A549 (cell line): ENCODE measurements around the gene OPA1. TPM values are rescaled to one million over a fixed set of nuclear protein-coding genes. Genes with fewer than 3 reads are reported as not detected.

Experiments
- ATAC-seq, 2 experiments: fragments of 200-7000 bp in 1 of 2; fragments of >200 bp in 1 of 2; cut with Nextera tagmentation in 1 of 2; cut with Tn5 transposase in 1 of 2; 3 replicates each; pipeline versions ENCODE4 v1.8.0 to v1.9.1; 2018 to 2020; ENCODE audit warnings: mild to moderate bottlenecking in 1 of 2, moderate library complexity in 1 of 2
- CTCF ChIA-PET: fragments of 300-600 bp; sonication (Branson Sonifier 250); formaldehyde crosslinking; extraction: SDS; loops from one replicate; lab custom pipeline; 2021; ENCODE audit warnings: antibody characterized with exemption, inconsistent platforms; lab: Yijun Ruan, JAX
- POLR2A ChIA-PET: fragments of 350-600 bp; formaldehyde crosslinking; extraction: SDS; loops from one replicate; lab custom pipeline; 2021; ENCODE audit warnings: antibody characterized with exemption, inconsistent platforms; lab: Yijun Ruan, JAX
- DNase-seq, 2 experiments: peaks; one replicate each; pipeline versions ENCODE4 v3.0.0 to v3.0.0-alpha.2; 2011 to 2016; ENCODE audit warnings: low read depth in 1 of 2, low spot score in 1 of 2
- FAIRE-seq: peaks from 2 replicates; lab custom pipeline; 2011; peaks lifted over from hg19 to GRCh38; lab: Jason Lieb, UNC
- H3K27ac ChIP-seq, 2 experiments: fragments of >200 bp; sonication (Bioruptor Twin); formaldehyde crosslinking; 3 replicates each; pipeline ENCODE4 v1.5.1; 2016 to 2017
- H3K4me1 ChIP-seq: fragments of >200 bp; sonication (Bioruptor Twin); formaldehyde crosslinking; 3 replicates; pipeline ENCODE4 v1.6.1; 2016
- H3K4me2 ChIP-seq: fragments of >200 bp; sonication (Bioruptor Twin); formaldehyde crosslinking; 3 replicates; pipeline ENCODE4 v1.6.1; 2016
- H3K4me3 ChIP-seq: fragments of >200 bp; sonication (Bioruptor Twin); formaldehyde crosslinking; 3 replicates; pipeline ENCODE4 v1.5.1; 2016
- H3K9me3 ChIP-seq: fragments of >200 bp; sonication (Bioruptor Twin); formaldehyde crosslinking; 3 replicates; pipeline ENCODE4 v1.6.1; 2016
- ATOH8 ChIP-seq: fragments of 250-450 bp; sonication (Bioruptor Pico); IDR thresholded peaks from 2 replicates; pipeline ENCODE4 v1.5.0; 2020; ENCODE audit warnings: low read depth, mild to moderate bottlenecking, moderate library complexity
- BCL3 ChIP-seq: fragments of >200 bp; sonication (Bioruptor Twin); formaldehyde crosslinking; IDR thresholded peaks from 3 replicates; pipeline ENCODE4 v1.6.1; 2016
- BHLHE40 ChIP-seq: IDR thresholded peaks from 2 replicates; pipeline ENCODE4 v1.6.1; 2012; ENCODE audit warnings: low read depth, low read length, inconsistent platforms
- CBX2 ChIP-seq: fragments of 200-600 bp; sonication (generic); IDR thresholded peaks from 2 replicates; pipeline ENCODE4 v1.6.1; 2016; ENCODE audit warnings: low read depth, mild to moderate bottlenecking, borderline replicate concordance
- CBX8 ChIP-seq: fragments of 200-600 bp; sonication (generic); IDR thresholded peaks from 2 replicates; pipeline ENCODE4 v1.6.1; 2016
- CEBPB ChIP-seq, 2 experiments: fragments of >200 bp in 1 of 2; sonication (Bioruptor Twin) in 1 of 2; formaldehyde crosslinking in 1 of 2; IDR thresholded peaks; 2 replicates each; pipeline ENCODE4 v1.6.1; 2012 to 2016
- CTCF ChIP-seq: fragments of >200 bp; sonication (Bioruptor Twin); formaldehyde crosslinking; IDR thresholded peaks from 3 replicates; pipeline ENCODE4 v1.5.1; 2016
- E2F6 ChIP-seq: IDR thresholded peaks from 2 replicates; pipeline ENCODE4 v1.6.1; 2012; ENCODE audit warnings: low read depth, borderline replicate concordance
- ELK1 ChIP-seq: fragments of 150-350 bp; IDR thresholded peaks from 2 replicates; pipeline ENCODE4 v1.6.1; 2014; ENCODE audit warnings: low read depth, mild to moderate bottlenecking, low read length
- FOSL2 ChIP-seq, 2 experiments: fragments of 450-650 bp in 1 of 2; fragments of >200 bp in 1 of 2; sonication (Bioruptor Twin) in 1 of 2; formaldehyde crosslinking; IDR thresholded peaks; 2 replicates each; pipeline versions ENCODE4 v1.5.0 to v1.6.1; 2016 to 2020; ENCODE audit warnings: mild to moderate bottlenecking in 1 of 2, moderate library complexity in 1 of 2
- HES2 ChIP-seq: fragments of >200 bp; sonication (Bioruptor Twin); formaldehyde crosslinking; IDR thresholded peaks from 2 replicates; pipeline ENCODE4 v1.6.1; 2016
- HOXA7 ChIP-seq: fragments of 250-450 bp; sonication (Bioruptor Pico); IDR thresholded peaks from 2 replicates; pipeline ENCODE4 v1.5.0; 2020; ENCODE audit warnings: mild to moderate bottlenecking, moderate library complexity
- JUNB ChIP-seq: fragments of >200 bp; sonication (Bioruptor Twin); formaldehyde crosslinking; IDR thresholded peaks from 2 replicates; pipeline ENCODE4 v1.6.1; 2016
- KDM1A ChIP-seq: fragments of 200-600 bp; sonication (generic); IDR thresholded peaks from 2 replicates; pipeline ENCODE4 v1.6.1; 2016; ENCODE audit warnings: low read depth, mild to moderate bottlenecking
- KDM5A ChIP-seq: fragments of 200-600 bp; sonication (generic); IDR thresholded peaks from 2 replicates; pipeline ENCODE4 v1.6.1; 2016; ENCODE audit warnings: antibody characterized with exemption, mild to moderate bottlenecking
- MAZ ChIP-seq: fragments of 150-350 bp; IDR thresholded peaks from 2 replicates; pipeline ENCODE4 v1.6.1; 2014; ENCODE audit warnings: antibody characterized with exemption, low read depth, low read length, borderline replicate concordance
- NR3C1 ChIP-seq: fragments of >200 bp; sonication (Bioruptor Twin); formaldehyde crosslinking; IDR thresholded peaks from 3 replicates; pipeline ENCODE4 v1.6.1; 2017
- PHF8 ChIP-seq: fragments of 200-600 bp; sonication (generic); IDR thresholded peaks from 2 replicates; pipeline ENCODE4 v1.6.1; 2016; ENCODE audit warnings: low read depth, mild to moderate bottlenecking, antibody characterized with exemption, moderate library complexity, borderline replicate concordance
- RFX5 ChIP-seq: fragments of 450-650 bp; IDR thresholded peaks from 2 replicates; pipeline ENCODE4 v1.7.1; 2014; ENCODE audit warnings: antibody characterized with exemption, mild to moderate bottlenecking, moderate library complexity
- RNF2 ChIP-seq: fragments of 200-600 bp; sonication (generic); IDR thresholded peaks from 2 replicates; pipeline ENCODE4 v1.6.1; 2016; ENCODE audit warnings: low read depth, mild to moderate bottlenecking, antibody characterized with exemption, moderate library complexity, borderline replicate concordance
- SMC3 ChIP-seq: fragments of >200 bp; sonication (Bioruptor Twin); formaldehyde crosslinking; IDR thresholded peaks from 3 replicates; pipeline ENCODE4 v1.6.1; 2018; ENCODE audit warnings: inconsistent platforms
- TP53 ChIP-seq: fragments of 250-450 bp; sonication (Bioruptor Pico); IDR thresholded peaks from 2 replicates; pipeline ENCODE4 v1.5.0; 2021; ENCODE audit warnings: mild to moderate bottlenecking, moderate library complexity
- USF2 ChIP-seq: fragments of 450-650 bp; IDR thresholded peaks from 2 replicates; pipeline ENCODE4 v1.6.1; 2014; ENCODE audit warnings: antibody characterized with exemption
- ZC3H11A ChIP-seq: fragments of 450-650 bp; IDR thresholded peaks from 2 replicates; pipeline ENCODE4 v1.6.1; 2014; ENCODE audit warnings: antibody characterized with exemption, mild to moderate bottlenecking
- ZNF302 ChIP-seq: fragments of 250-450 bp; sonication (Bioruptor Pico); IDR thresholded peaks from 2 replicates; pipeline ENCODE4 v1.9.0; 2021; ENCODE audit warnings: inconsistent platforms, mild to moderate bottlenecking, moderate library complexity
- WGBS: methylation state at CpG from one replicate; pipeline ENCODE4 v1.1.6; 2017; ENCODE audit errors: missing lambda C conversion rate; 5-methylcytosine and 5-hydroxymethylcytosine counted together
- polyA plus RNA-seq, 4 experiments: library from polyadenylated mRNA; depleted of rRNA in 3 of 4; stranded (reverse); fragments of >200 nt; fragmentation: RNase III in 1 of 4; extraction: RNeasy Plus Mini Kit Qiagen cat#74134 plus additional on column Dnase treatment in 1 of 4; gene quantifications; 2 replicates in 3 of 4; 3 replicates in 1 of 4; pipeline ENCODE4 v1.2.3, GENCODE V29; 2011 to 2017

OPA1 gene
- polyA plus RNA-seq, 2 of the 4 experiments (the other 2 are of a cell fraction) = 31.7 to 54.4 TPM

- WGBS = 90% methylated on average over 18 of the region's 18 CpGs
- peaks cover 4% of the 10 kb centered on the region; the same call in 1 of the 3 replicates for H3K9me3 ChIP-seq
- H3K27ac ChIP-seq = no peak overlapping the region
- FAIRE-seq = no peak
- no peak overlapping the region for H3K4me3 ChIP-seq
- ChIA-PET POLR2A (no interaction called here), CTCF (no interaction called here)
- ATAC-seq = no peak
- DNase-seq = no peak
- no peak overlapping the region for H3K4me2 ChIP-seq
- no peaks in the 10 kb centered on the region for H3K4me1 ChIP-seq
- TF ChIP-seq HOXA7 (CRISPR knock-in tag) (no peak), USF2 (no peak), NR3C1 (no peak), BHLHE40 (no peak)
Observed at GRCh38 chr3:193710286-193711165, 117.5 kb downstream of the OPA1 start.

- 88% methylated on average over 8 of the region's 8 CpGs for WGBS
- no peak for ATAC-seq
- CTCF ChIA-PET = no interaction called here
- POLR2A ChIA-PET = no interaction called here
- H3K9me3 ChIP-seq = peaks cover 4% of the 10 kb centered on the region; the same call in 1 of the 3 replicates
- no peak overlapping the region for H3K4me2 ChIP-seq
- no peaks in the 10 kb centered on the region for H3K4me1 ChIP-seq
- no peak overlapping the region for H3K4me3 ChIP-seq
- FAIRE-seq = no peak
- no peak for TF ChIP-seq MAZ
- no peak for TF ChIP-seq CEBPB (IDR thresholded peaks at IDR 0.05)
- no peak for TF ChIP-seq KDM1A
- TF ChIP-seq E2F6 = no peak
- no peak for TF ChIP-seq TP53 (CRISPR knock-in tag)
- TF ChIP-seq USF2 = no peak
- TF ChIP-seq CBX8 = no peak
- no peak for TF ChIP-seq ZNF302 (CRISPR knock-in tag)
- no peak for DNase-seq
- H3K27ac ChIP-seq = no peak overlapping the region
Observed at GRCh38 chr3:193711166-193711485, 118.1 kb downstream of the OPA1 start.

- Histone ChIP-seq H3K4me2 (no peak overlapping the region), H3K9me3 (peaks cover 4% of the 10 kb centered on the region; the same call in 1 of the 3 replicates), H3K4me1 (no peaks in the 10 kb centered on the region), H3K27ac (no peak overlapping the region), H3K4me3 (no peak overlapping the region)
- no peak for FAIRE-seq
- ATAC-seq = no peak
- POLR2A ChIA-PET = no interaction called here
- TF ChIP-seq CBX2 (no peak), CTCF (no peak), JUNB (no peak), KDM5A (no peak), HES2 (no peak), BCL3 (no peak), ATOH8 (CRISPR knock-in tag) (no peak), ZC3H11A (no peak), BHLHE40 (no peak), SMC3 (no peak), CBX8 (no peak), RFX5 (no peak), RNF2 (no peak), ZNF302 (CRISPR knock-in tag) (no peak), FOSL2 (IDR thresholded peaks at IDR 0.05) (no peak), FOSL2 (CRISPR knock-in tag; IDR thresholded peaks at IDR 0.05) (no peak), ELK1 (no peak), PHF8 (no peak)
- CTCF ChIA-PET = no interaction called here
- 82% methylated on average over 4 of the region's 9 CpGs for WGBS
- DNase-seq = no peak
Observed at GRCh38 chr3:193711523-193711963, 118.5 kb downstream of the OPA1 start.
